ENCODE measurements around the gene FLNB. TPM values are rescaled to one million over a fixed set of nuclear protein-coding genes. Genes with fewer than 3 reads are reported as not detected.

The FLNB gene
- polyA plus RNA-seq, 1 donor from 2014 or later: 10.3 TPM

DNA sequence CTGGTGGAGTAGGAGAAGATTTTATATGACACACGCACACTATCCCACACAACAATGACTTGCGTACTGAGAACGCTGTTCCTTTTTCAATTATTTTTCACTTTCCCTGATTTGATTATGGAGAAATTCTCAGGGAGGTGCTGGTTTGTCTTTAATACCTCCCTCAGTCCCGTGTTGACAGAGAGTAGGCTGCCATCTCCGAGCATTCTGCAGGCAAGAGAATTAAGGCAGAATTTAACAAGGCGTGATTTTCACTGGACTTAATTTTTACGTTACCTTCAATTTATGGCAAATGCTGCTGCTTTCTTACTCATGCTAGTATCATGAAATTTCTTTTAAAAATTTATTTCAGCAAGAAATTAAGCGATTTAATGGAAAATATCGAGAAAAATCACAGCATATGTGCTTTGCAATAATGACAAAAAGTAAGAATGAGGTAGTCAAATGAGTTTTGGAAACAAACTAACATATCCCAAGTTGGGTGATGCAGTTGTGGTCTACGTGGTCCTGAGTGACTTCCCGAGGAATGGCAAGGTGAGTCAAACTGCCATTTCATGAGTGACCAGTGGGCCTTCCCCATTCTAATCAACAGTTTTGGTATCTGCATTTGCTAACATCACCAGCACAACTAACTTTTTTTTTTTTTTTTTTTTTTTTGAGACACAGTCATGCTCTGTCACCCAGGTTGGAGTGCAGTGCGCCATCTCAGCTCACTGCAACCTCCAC lies 185.6 kb downstream of the FLNB start:
- Histone ChIP-seq H3K4me2 (ENCODE audit: low read length) (no peak overlapping the region), H3K36me3 (ENCODE audit: insufficient read depth, low read length) (no peaks in the 10 kb centered on the region), H4K20me1 (ENCODE audit: insufficient read depth) (no peaks in the 10 kb centered on the region), H3K9ac (ENCODE audit: low read length) (no peak overlapping the region), H3K27ac (ENCODE audit: low read length) (no peak overlapping the region), H3K79me2 (replicated peaks; ENCODE audit: insufficient read depth, low read length) (no peaks in the 10 kb centered on the region), H3K9me3 (ENCODE audit: low read length) (no peaks in the 10 kb centered on the region), H2AFZ (ENCODE audit: low read depth, low read length) (no peak overlapping the region), H3K9me2 (ENCODE audit: insufficient read depth, low read length) (no peaks in the 10 kb centered on the region), H3F3A (ENCODE audit: insufficient read depth, low read length, poor library complexity, severe bottlenecking) (no peaks in the 10 kb centered on the region), H3K27me3 (ENCODE audit: insufficient read depth, low read depth, low read length) (no peaks in the 10 kb centered on the region), H3K4me3 (ENCODE audit: low read length) (no peak overlapping the region)
- no peak for TF ChIP-seq EZH2 (IDR thresholded peaks at IDR 0.05; ENCODE audit: borderline replicate concordance, insufficient read depth, low read length, poor library complexity, severe bottlenecking)
- no peak for TF ChIP-seq TAF1 (IDR thresholded peaks at IDR 0.05; ENCODE audit: low read depth)
- TF ChIP-seq MXI1 (conservative IDR thresholded peaks at IDR 0.05; ENCODE audit: poor library complexity, severe bottlenecking): no peak
- TF ChIP-seq, protein P1, sequence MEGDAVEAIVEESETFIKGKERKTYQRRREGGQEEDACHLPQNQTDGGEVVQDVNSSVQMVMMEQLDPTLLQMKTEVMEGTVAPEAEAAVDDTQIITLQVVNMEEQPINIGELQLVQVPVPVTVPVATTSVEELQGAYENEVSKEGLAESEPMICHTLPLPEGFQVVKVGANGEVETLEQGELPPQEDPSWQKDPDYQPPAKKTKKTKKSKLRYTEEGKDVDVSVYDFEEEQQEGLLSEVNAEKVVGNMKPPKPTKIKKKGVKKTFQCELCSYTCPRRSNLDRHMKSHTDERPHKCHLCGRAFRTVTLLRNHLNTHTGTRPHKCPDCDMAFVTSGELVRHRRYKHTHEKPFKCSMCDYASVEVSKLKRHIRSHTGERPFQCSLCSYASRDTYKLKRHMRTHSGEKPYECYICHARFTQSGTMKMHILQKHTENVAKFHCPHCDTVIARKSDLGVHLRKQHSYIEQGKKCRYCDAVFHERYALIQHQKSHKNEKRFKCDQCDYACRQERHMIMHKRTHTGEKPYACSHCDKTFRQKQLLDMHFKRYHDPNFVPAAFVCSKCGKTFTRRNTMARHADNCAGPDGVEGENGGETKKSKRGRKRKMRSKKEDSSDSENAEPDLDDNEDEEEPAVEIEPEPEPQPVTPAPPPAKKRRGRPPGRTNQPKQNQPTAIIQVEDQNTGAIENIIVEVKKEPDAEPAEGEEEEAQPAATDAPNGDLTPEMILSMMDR (IDR thresholded peaks at IDR 0.05; ENCODE audit: poor library complexity, severe bottlenecking): no peak
- TF ChIP-seq EP300 (conservative IDR thresholded peaks at IDR 0.05; ENCODE audit: poor library complexity, severe bottlenecking): no peak
- TF ChIP-seq, protein P2, sequence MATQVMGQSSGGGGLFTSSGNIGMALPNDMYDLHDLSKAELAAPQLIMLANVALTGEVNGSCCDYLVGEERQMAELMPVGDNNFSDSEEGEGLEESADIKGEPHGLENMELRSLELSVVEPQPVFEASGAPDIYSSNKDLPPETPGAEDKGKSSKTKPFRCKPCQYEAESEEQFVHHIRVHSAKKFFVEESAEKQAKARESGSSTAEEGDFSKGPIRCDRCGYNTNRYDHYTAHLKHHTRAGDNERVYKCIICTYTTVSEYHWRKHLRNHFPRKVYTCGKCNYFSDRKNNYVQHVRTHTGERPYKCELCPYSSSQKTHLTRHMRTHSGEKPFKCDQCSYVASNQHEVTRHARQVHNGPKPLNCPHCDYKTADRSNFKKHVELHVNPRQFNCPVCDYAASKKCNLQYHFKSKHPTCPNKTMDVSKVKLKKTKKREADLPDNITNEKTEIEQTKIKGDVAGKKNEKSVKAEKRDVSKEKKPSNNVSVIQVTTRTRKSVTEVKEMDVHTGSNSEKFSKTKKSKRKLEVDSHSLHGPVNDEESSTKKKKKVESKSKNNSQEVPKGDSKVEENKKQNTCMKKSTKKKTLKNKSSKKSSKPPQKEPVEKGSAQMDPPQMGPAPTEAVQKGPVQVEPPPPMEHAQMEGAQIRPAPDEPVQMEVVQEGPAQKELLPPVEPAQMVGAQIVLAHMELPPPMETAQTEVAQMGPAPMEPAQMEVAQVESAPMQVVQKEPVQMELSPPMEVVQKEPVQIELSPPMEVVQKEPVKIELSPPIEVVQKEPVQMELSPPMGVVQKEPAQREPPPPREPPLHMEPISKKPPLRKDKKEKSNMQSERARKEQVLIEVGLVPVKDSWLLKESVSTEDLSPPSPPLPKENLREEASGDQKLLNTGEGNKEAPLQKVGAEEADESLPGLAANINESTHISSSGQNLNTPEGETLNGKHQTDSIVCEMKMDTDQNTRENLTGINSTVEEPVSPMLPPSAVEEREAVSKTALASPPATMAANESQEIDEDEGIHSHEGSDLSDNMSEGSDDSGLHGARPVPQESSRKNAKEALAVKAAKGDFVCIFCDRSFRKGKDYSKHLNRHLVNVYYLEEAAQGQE (IDR thresholded peaks at IDR 0.05; ENCODE audit: borderline replicate concordance): no peak
- TF ChIP-seq RAD21 (conservative IDR thresholded peaks at IDR 0.05): no peak
- TF ChIP-seq POLR2AphosphoS5 (IDR thresholded peaks at IDR 0.05): no peak
- TF ChIP-seq SMC3 (conservative IDR thresholded peaks at IDR 0.05; ENCODE audit: poor library complexity): no peak

DNA sequence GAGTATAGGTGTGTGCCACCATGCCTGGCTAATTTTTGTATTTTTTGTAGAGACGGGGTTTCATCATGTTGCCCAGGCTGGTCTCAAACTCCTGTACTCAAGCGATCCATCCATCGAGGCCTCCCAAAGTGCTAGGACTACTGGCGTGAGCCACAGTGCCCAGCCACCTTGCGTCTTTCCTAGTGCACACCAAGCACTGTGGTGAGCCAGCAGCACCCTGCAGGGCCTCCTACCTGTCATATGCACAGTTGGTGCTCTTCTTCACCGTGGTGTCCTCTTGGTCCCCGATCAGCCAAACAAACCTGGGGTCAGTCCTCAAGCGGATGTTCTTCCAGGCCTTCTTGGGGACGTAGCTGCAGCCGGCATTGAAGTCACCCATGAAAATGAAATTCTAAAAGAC lies 189.4 kb downstream of the FLNB start:
- Histone ChIP-seq H3K36me3 (ENCODE audit: insufficient read depth, low read length) (no peaks in the 10 kb centered on the region), H3K27ac (ENCODE audit: low read length) (no peak overlapping the region), H3K4me3 (ENCODE audit: low read length) (no peak overlapping the region), H3K9me2 (ENCODE audit: insufficient read depth, low read length) (no peaks in the 10 kb centered on the region), H3K9ac (ENCODE audit: low read length) (no peak overlapping the region), H3K27me3 (ENCODE audit: insufficient read depth, low read depth, low read length) (no peaks in the 10 kb centered on the region), H4K20me1 (ENCODE audit: insufficient read depth) (no peaks in the 10 kb centered on the region), H3K79me2 (replicated peaks; ENCODE audit: insufficient read depth, low read length) (no peaks in the 10 kb centered on the region), H3K4me2 (ENCODE audit: low read length) (no peak overlapping the region), H3K9me3 (ENCODE audit: low read length) (no peaks in the 10 kb centered on the region), H2AFZ (ENCODE audit: low read depth, low read length) (no peak overlapping the region), H3F3A (ENCODE audit: insufficient read depth, low read length, poor library complexity, severe bottlenecking) (no peaks in the 10 kb centered on the region)
- TF ChIP-seq MXI1 (conservative IDR thresholded peaks at IDR 0.05; ENCODE audit: poor library complexity, severe bottlenecking) (no peak), EP300 (conservative IDR thresholded peaks at IDR 0.05; ENCODE audit: poor library complexity, severe bottlenecking) (no peak), TAF1 (IDR thresholded peaks at IDR 0.05; ENCODE audit: low read depth) (no peak), SMC3 (conservative IDR thresholded peaks at IDR 0.05; ENCODE audit: poor library complexity) (no peak)
- TF ChIP-seq, protein P1 (IDR thresholded peaks at IDR 0.05; ENCODE audit: poor library complexity, severe bottlenecking): no peak
